NCI-H526 treated with DMSO at 0.1 percent for 48 hours (cell line): ENCODE measurements around the gene GJB5.

Source experiments
- DNase-seq: peaks from one replicate; lab custom pipeline; 2025; lab: John Stamatoyannopoulos, UW

The GJB5 gene

GRCh38 chr1:34776911-34777310, 22.1 kb downstream of the GJB5 start:
- DNase-seq: no peak

- no peak for DNase-seq
Measured at GRCh38 chr1:34777519-34778321, 22.9 kb downstream of the GJB5 start.

GRCh38 chr1:34778381-34778780, 23.5 kb downstream of the GJB5 start:
- no peak for DNase-seq

- no peak for DNase-seq
Measured at GRCh38 chr1:34779005-34779404, 24.2 kb downstream of the GJB5 start.

GRCh38 chr1:34779526-34779925, 24.7 kb downstream of the GJB5 start:
- no peak for DNase-seq

GRCh38 chr1:34779962-34780361, 25.1 kb downstream of the GJB5 start:
- DNase-seq: no peak

GRCh38 chr1:34780528-34780927, 25.7 kb downstream of the GJB5 start:
- no peak for DNase-seq

- DNase-seq: no peak
Measured at GRCh38 chr1:34781071-34781843, 26.4 kb downstream of the GJB5 start, which contains the start of gene GJB3. Gene GJB3 (plus strand): TSS chr1:34781214. CDS start chr1:34784763, 3,549 bp downstream.

- no peak for DNase-seq
Measured at GRCh38 chr1:34781844-34782391, 27.1 kb downstream of the GJB5 start.

- no peak for DNase-seq
Measured at GRCh38 chr1:34784751-34785221, 29.9 kb downstream of the GJB5 start.

GRCh38 chr1:34785231-34785874, 30.5 kb downstream of the GJB5 start:
- DNase-seq: no peak

GRCh38 chr1:34785875-34786470, 31.1 kb downstream of the GJB5 start:
- no peak for DNase-seq

GRCh38 chr1:34786521-34787325, 31.9 kb downstream of the GJB5 start:
- DNase-seq: peak; percentile 65

GRCh38 chr1:34787461-34788420, 32.9 kb downstream of the GJB5 start:
- peak; percentile 10 for DNase-seq

GRCh38 chr1:34790985-34791384, 36.1 kb downstream of the GJB5 start:
- DNase-seq: no peak

- DNase-seq: no peak
Measured at GRCh38 chr1:34792424-34792823, 37.6 kb downstream of the GJB5 start.

GRCh38 chr1:34792868-34793727, 38.3 kb downstream of the GJB5 start, which contains the start of gene GJA4:
Gene GJA4 (plus strand): TSS chr1:34792999. CDS start chr1:34794214, 1,215 bp downstream.
- no peak for DNase-seq

- DNase-seq: no peak
Measured at GRCh38 chr1:34794001-34794789, 39.3 kb downstream of the GJB5 start.
